ENCODE results near the gene RIOK3. TPM values are rescaled to one million over a fixed set of nuclear protein-coding genes. Genes with fewer than 3 reads are reported as not detected.

Gene RIOK3
- total and polyA plus RNA-seq, 2 donors from 2014 or later = 30.1 to 64.9 TPM

DNA sequence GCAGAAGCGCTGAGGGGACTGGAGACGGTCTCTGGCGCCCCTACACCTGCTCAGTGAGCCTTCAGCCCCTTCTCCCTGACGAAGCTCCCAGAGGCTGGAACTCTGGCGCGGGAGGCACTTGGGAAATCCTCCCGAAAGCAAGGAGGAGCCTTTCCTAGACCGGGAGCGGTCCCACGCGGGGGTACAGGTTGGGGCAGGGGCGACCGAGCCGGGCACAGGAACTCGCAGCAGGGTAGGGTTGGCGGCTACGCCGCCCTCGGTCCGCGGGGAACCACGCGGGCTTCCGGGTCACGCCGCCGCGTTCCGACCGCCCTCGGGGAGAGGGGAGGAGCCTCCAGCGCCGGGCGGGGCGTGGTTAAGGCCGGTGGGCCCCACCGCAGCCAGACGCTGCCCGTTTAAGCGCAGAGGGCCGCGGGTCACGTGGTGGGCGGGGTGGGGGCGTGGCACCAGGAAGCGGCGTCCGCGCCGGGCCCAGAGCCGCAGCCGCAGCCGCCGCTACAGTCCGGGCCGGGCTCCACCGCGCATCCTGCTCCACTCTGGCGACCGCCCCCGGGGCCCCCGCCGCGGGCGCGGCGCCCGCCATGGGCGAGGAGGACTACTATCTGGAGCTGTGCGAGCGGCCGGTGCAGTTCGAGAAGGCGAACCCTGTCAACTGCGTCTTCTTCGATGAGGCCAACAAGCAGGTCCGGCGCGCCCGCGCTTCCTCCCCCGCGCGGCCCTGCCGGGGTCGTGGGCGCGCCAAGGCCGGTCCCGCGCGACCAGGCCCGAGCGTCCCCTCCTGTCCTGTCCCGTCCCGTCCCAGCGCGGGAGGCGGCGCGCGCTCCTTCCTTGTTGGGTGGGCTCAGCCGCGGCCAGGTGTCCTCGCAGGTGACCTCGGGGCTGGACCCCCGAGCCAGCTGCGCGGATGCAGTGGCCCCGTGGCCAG, 50.2 kb downstream of the RIOK3 start, which contains the start of gene RMC1:
TSS of gene RMC1 (plus strand) at position 474 of the 925 bp plus-strand sequence. CDS start at position 582, 108 bp downstream.
- intact Hi-C loops (cut with DNase I) = no loop called here
- H3K27me3 ChIP-seq (ENCODE audit: control insufficient read depth, insufficient read depth, low read length) = no peaks in the 10 kb centered on the region
- peaks cover 0 to 10% (median 6%) of the 10 kb centered on the region in 3 donors for H3K4me1 ChIP-seq (ENCODE audit: control insufficient read depth in 2 of 3, insufficient read depth in 2 of 3, low read depth in 1 of 3, low read length in 3 of 3)
- peak within 1 kb of the TSS; percentile 63 to 83 (median 73) for H3K4me3 ChIP-seq (ENCODE audit: low read length in 3 of 3)
- H3K9ac ChIP-seq (ENCODE audit: low read length in 3 of 3) = peak within 1 kb of the TSS; percentile 30 to 88 (median 43)
- no peak for FAIRE-seq
- TF ChIP-seq, protein P1, sequence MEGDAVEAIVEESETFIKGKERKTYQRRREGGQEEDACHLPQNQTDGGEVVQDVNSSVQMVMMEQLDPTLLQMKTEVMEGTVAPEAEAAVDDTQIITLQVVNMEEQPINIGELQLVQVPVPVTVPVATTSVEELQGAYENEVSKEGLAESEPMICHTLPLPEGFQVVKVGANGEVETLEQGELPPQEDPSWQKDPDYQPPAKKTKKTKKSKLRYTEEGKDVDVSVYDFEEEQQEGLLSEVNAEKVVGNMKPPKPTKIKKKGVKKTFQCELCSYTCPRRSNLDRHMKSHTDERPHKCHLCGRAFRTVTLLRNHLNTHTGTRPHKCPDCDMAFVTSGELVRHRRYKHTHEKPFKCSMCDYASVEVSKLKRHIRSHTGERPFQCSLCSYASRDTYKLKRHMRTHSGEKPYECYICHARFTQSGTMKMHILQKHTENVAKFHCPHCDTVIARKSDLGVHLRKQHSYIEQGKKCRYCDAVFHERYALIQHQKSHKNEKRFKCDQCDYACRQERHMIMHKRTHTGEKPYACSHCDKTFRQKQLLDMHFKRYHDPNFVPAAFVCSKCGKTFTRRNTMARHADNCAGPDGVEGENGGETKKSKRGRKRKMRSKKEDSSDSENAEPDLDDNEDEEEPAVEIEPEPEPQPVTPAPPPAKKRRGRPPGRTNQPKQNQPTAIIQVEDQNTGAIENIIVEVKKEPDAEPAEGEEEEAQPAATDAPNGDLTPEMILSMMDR (IDR thresholded peaks at IDR 0.05; ENCODE audit: borderline replicate concordance, extremely low read depth, insufficient read depth) = peak; percentile 19
- no peaks in the 10 kb centered on the region for H3K9me3 ChIP-seq (ENCODE audit: control insufficient read depth in 2 of 3, insufficient read depth in 1 of 3, low read length in 3 of 3)
- peaks cover 0 to 4% (median 2%) of the 10 kb centered on the region in 3 donors for H3K36me3 ChIP-seq (ENCODE audit: control insufficient read depth in 2 of 3, insufficient read depth in 3 of 3, low read length in 3 of 3)
- DNase-seq = peak; percentile 95 to 99 (median 97)
- H3K27ac ChIP-seq (ENCODE audit: low read depth in 2 of 2, low read length in 2 of 2) = peak within 1 kb of the TSS; percentile 80 to 81

DNA sequence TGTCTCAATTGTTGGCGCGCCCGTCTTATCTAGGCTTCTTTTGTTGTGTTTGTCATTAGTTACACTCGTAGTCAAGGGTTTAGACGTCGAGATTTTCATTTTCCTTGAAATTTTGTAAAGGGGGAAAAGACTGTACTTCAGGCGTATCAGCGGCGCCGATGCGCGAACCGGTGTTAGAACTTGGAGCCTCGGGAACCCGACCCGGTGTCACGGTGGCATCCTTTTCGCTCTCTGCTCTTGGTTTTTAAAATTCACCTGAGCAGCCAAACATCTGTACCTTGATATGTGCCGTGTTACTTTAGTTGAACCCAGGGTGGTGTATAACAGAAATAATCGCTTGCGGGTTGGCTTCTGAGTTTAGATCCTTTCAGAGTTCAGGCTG, 50.9 kb downstream of the RIOK3 start:
- Histone ChIP-seq H3K9ac (ENCODE audit: low read length in 3 of 3) (peak overlapping the region in 2 of 3 donors; percentile 30 to 88), H3K9me3 (ENCODE audit: control insufficient read depth in 2 of 3, insufficient read depth in 1 of 3, low read length in 3 of 3) (no peaks in the 10 kb centered on the region)
- intact Hi-C loops (cut with DNase I) = no loop called here

GRCh38 chr18:23504720-23505119, 51.6 kb downstream of the RIOK3 start:
- TF ChIP-seq, protein P1 (IDR thresholded peaks at IDR 0.05; ENCODE audit: borderline replicate concordance, extremely low read depth, insufficient read depth) = no peak
- Histone ChIP-seq H3K9me3 (ENCODE audit: control insufficient read depth in 2 of 3, insufficient read depth in 1 of 3, low read length in 3 of 3) (no peaks in the 10 kb centered on the region), H3K27me3 (ENCODE audit: control insufficient read depth, insufficient read depth, low read length) (no peaks in the 10 kb centered on the region), H3K36me3 (ENCODE audit: control insufficient read depth in 2 of 3, insufficient read depth in 3 of 3, low read length in 3 of 3) (peaks cover 0 to 9% (median 2%) of the 10 kb centered on the region in 3 donors), H3K4me1 (ENCODE audit: control insufficient read depth in 2 of 3, insufficient read depth in 2 of 3, low read depth in 1 of 3, low read length in 3 of 3) (peaks cover 0 to 10% (median 6%) of the 10 kb centered on the region in 3 donors), H3K4me3 (ENCODE audit: low read length in 3 of 3) (peak overlapping the region in 2 of 3 donors; percentile 73 to 83), H3K9ac (ENCODE audit: low read length in 3 of 3) (peak overlapping the region in 1 of 3 donors; percentile 88), H3K27ac (ENCODE audit: low read depth in 2 of 2, low read length in 2 of 2) (peak overlapping the region; percentile 34 to 52)
- FAIRE-seq = no peak
- intact Hi-C loops (cut with DNase I) = no loop called here
- no peak for DNase-seq

More for the DNA sequence above, 50.9 kb downstream of the RIOK3 start:
- TF ChIP-seq, protein P1 (IDR thresholded peaks at IDR 0.05; ENCODE audit: borderline replicate concordance, extremely low read depth, insufficient read depth) = no peak
- H3K27me3 ChIP-seq (ENCODE audit: control insufficient read depth, insufficient read depth, low read length) = no peaks in the 10 kb centered on the region
- peak overlapping the region; percentile 28 to 83 (median 73) for H3K4me3 ChIP-seq (ENCODE audit: low read length in 3 of 3)
- peaks cover 0 to 9% (median 2%) of the 10 kb centered on the region in 3 donors for H3K36me3 ChIP-seq (ENCODE audit: control insufficient read depth in 2 of 3, insufficient read depth in 3 of 3, low read length in 3 of 3)
- H3K27ac ChIP-seq (ENCODE audit: low read depth in 2 of 2, low read length in 2 of 2) = peak overlapping the region; percentile 54 to 80
- H3K4me1 ChIP-seq (ENCODE audit: control insufficient read depth in 2 of 3, insufficient read depth in 2 of 3, low read depth in 1 of 3, low read length in 3 of 3) = peaks cover 0 to 10% (median 6%) of the 10 kb centered on the region in 3 donors
- FAIRE-seq (no peak), DNase-seq (peak in 1 of 5 donors; percentile 35)
